ENCODE data around the gene SLC30A1. TPM values are rescaled to one million over a fixed set of nuclear protein-coding genes. Genes with fewer than 3 reads are reported as not detected.

SLC30A1 gene
- total and polyA plus RNA-seq, 2 of the 8 experiments (the other 6 are each of a cell fraction or from before 2014, with no cell fraction given), result 4.5 to 14.0 TPM

DNA sequence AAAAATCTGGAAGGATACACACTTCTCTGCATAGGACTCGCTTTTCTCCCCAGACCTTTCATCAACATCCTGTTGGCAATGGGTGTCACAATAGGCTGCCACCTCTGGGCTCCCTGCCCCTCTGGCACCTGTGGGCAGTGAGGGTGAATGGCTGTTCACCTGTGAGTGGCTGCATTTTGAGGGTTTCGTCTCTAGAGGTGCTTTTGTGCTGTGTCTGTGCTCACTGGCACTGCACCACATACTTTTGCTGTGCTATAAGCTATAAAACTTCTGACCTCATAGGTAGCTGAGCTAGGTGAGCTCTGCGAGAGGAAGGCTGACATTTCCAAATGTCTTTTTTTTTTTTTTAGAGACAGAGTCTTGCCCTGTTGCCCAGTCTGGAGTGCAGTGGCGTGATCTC is 35.9 kb downstream of the SLC30A1 start:
- Histone ChIP-seq H3K4ac (replicated peaks; ENCODE audit: insufficient read length, low read depth, low read length) (no peak overlapping the region), H3K4me1 (replicated peaks in 1 of 4; ENCODE audit: control insufficient read depth in 3 of 4, insufficient read depth in 4 of 4, low read length in 3 of 4) (peaks cover 0 to 9% (median 4%) of the 10 kb centered on the region in 4 experiments; a peak in 5 of 7 replicates), H3K27ac (ENCODE audit: low read depth, low read length) (no peak overlapping the region), H3K79me2 (ENCODE audit: control insufficient read depth in 1 of 2, insufficient read depth in 2 of 2, low read length in 2 of 2) (no peaks in the 10 kb centered on the region), H3K14ac (ENCODE audit: insufficient read length) (no peak overlapping the region), H4K91ac (replicated peaks; ENCODE audit: insufficient read length, low read length) (no peak overlapping the region), H2BK20ac (ENCODE audit: low read length) (no peak overlapping the region), H3K79me1 (ENCODE audit: low read depth, low read length) (no peaks in the 10 kb centered on the region), H2BK12ac (ENCODE audit: low read depth, low read length) (no peak overlapping the region), H3K23ac (ENCODE audit: insufficient read length) (no peak overlapping the region), H3K27me3 (replicated peaks in 1 of 4; ENCODE audit: control insufficient read depth in 3 of 4, extremely low read depth in 1 of 4, insufficient read depth in 3 of 4, low read length in 3 of 4) (no peaks in the 10 kb centered on the region), H3K9ac (replicated peaks in 1 of 4; ENCODE audit: extremely low read depth in 1 of 4, low read depth in 3 of 4, low read length in 3 of 4) (no peak overlapping the region), H3K56ac (replicated peaks; ENCODE audit: insufficient read length, low read depth, low read length) (no peak overlapping the region), H2BK120ac (replicated peaks; ENCODE audit: low read depth, low read length) (no peak overlapping the region), H3K9me3 (ENCODE audit: insufficient read depth in 2 of 2, low read depth in 1 of 2, low read length in 1 of 2) (0 out of 4 replicates have a peak, but pooled peaks cover 2 to 4% of the 10 kb centered on the region in 2 experiments), H3K18ac (ENCODE audit: extremely low read depth, low read length) (no peak overlapping the region), H3K4me2 (ENCODE audit: insufficient read depth in 1 of 2, low read depth in 2 of 2, low read length in 2 of 2) (no peak overlapping the region), H2BK5ac (ENCODE audit: low read depth, low read length) (no peak overlapping the region), H3K4me3 (ENCODE audit: extremely low read depth in 1 of 4, insufficient read depth in 2 of 4, low read depth in 3 of 4, low read length in 4 of 4) (no peak overlapping the region), H4K5ac (ENCODE audit: insufficient read length, low read depth, low read length) (no peak overlapping the region), H2AFZ (ENCODE audit: low read length) (no peak overlapping the region), H2AK5ac (ENCODE audit: low read depth, low read length) (no peak overlapping the region), H4K20me1 (replicated peaks in 1 of 2; ENCODE audit: control insufficient read depth in 1 of 2, insufficient read depth in 2 of 2, low read length in 2 of 2) (no peaks in the 10 kb centered on the region), H4K8ac (ENCODE audit: extremely low read depth, insufficient read depth, low read length) (no peak overlapping the region), H2BK15ac (ENCODE audit: low read length) (no peak overlapping the region), H3K23me2 (ENCODE audit: low read depth, low read length) (no peaks in the 10 kb centered on the region), H3K36me3 (ENCODE audit: control insufficient read depth in 2 of 4, insufficient read depth in 4 of 4, low read length in 3 of 4) (no peaks in the 10 kb centered on the region)
- ChIA-PET POLR2A (ENCODE audit: partially characterized antibody) (interaction anchor here (1.2 kb wide), 1 partner anchor 28 kb away, joined by 3 read pairs; no protein-coding TSS in a partner anchor), CTCF (ENCODE audit: partially characterized antibody) (interaction anchor here (0.7 to 3.0 kb wide), 3 partner anchors 11 to 922 kb away, joined by 4 to 9 read pairs (median 6); no protein-coding TSS in a partner anchor)
- 82% methylated on average over 4 of the region's 4 CpGs; no CpG with 5 or more reads in 1 of the 2 experiments for WGBS, 2 experiments (ENCODE audit: extremely low coverage in 1 of 2, insufficient coverage in 1 of 2, insufficient read length in 1 of 2, insufficient replicate concordance in 2 of 2, low coverage in 1 of 2, low lambda C conversion rate in 2 of 2, missing lambda C conversion rate in 1 of 2)
- no peak for DNase-seq (ENCODE audit: low read depth in 1 of 2, low spot score in 2 of 2)
- FAIRE-seq, result no peak
- TF ChIP-seq TAF7 (optimal IDR thresholded peaks at IDR 0.05; ENCODE audit: borderline replicate concordance, low read depth, low read length) (no peak), GABPA (IDR thresholded peaks at IDR 0.05; ENCODE audit: borderline replicate concordance, insufficient read depth, low read length) (no peak), KDM5A (IDR thresholded peaks at IDR 0.05; ENCODE audit: low read length) (no peak)
